ENCODE measurements around the gene OR4L1. TPM values are rescaled to one million over a fixed set of nuclear protein-coding genes. Genes with fewer than 3 reads are reported as not detected.
"Not testable (repeated sequence)": the region's sequence is repeated elsewhere in the genome, so short reads cannot be mapped to it uniquely, and the experiment has no call there.

The OR4L1 gene
- total RNA-seq, 1 experiment from 2014 or later, result not detected

DNA sequence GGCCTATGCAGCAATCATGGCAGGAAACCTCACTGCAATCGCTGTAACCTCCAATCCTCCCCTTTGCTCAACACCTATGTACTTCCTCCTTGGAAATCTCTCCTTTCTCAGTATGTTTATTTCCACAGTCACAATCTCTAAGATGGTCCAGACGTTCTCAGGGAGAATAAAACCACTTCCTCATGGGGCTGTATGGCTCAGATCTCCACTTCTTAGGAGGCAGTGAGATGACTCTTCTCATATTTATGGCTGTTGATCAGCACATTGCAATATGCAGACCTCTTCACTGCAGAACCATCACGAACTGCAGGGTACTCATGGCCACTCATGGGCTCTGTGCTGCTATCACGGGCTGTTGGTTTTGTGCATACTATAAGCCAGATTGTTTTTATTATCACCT lies 33.6 kb downstream of the OR4L1 start:
- H2BK20ac ChIP-seq (ENCODE audit: low read depth, low read length, poor library complexity, severe bottlenecking), result no peak overlapping the region
- Mint-ChIP-seq H3K27me3 (ENCODE audit: low read depth) (no peaks in the 10 kb centered on the region; the same call in 1 of the 2 replicates), H3K4me1 (no peaks in the 10 kb centered on the region), H3K4me3 (no peak overlapping the region), H3K9me3 (peaks cover 64 to 74% of the 10 kb centered on the region in 2 experiments), H3K36me3 (ENCODE audit: insufficient read depth in 1 of 3, low read depth in 3 of 3) (peaks cover 0 to 9% (median 2%) of the 10 kb centered on the region in 3 experiments; a peak in 5 of 7 replicates), H3K27ac (no peak overlapping the region)
- H3T11ph ChIP-seq (ENCODE audit: low read length), result no peak overlapping the region
- no peaks in the 10 kb centered on the region for H3K79me1 ChIP-seq (ENCODE audit: insufficient read depth, low read depth, low read length, poor library complexity, severe bottlenecking)
- no CpG with 5 or more reads among the region's 4 CpGs for WGBS (ENCODE audit: extremely low coverage, insufficient read length, low lambda C conversion rate)
- H3K23me2 ChIP-seq (ENCODE audit: insufficient read length, low read depth, low read length, poor library complexity, severe bottlenecking), result no peaks in the 10 kb centered on the region
- H3K4me2 ChIP-seq (ENCODE audit: insufficient read depth, insufficient read length, low read length), result no peak overlapping the region
- H3K9me3 ChIP-seq (ENCODE audit: control insufficient read depth, low read depth, low read length), result peaks cover 51% of the 10 kb centered on the region
- no peak overlapping the region for H2BK12ac ChIP-seq (ENCODE audit: insufficient read length, low read depth, low read length)
- no peak overlapping the region for H3K18ac ChIP-seq (ENCODE audit: insufficient read length, low read depth, low read length)
- H3K79me2 ChIP-seq (ENCODE audit: insufficient read depth, low read length), result no peaks in the 10 kb centered on the region
- H2BK120ac ChIP-seq (ENCODE audit: low read depth, low read length, poor library complexity, severe bottlenecking), result no peak overlapping the region
- no peak overlapping the region for H3K9ac ChIP-seq (ENCODE audit: extremely low read depth, insufficient read length, low read length)
- no peaks in the 10 kb centered on the region for H3K4me1 ChIP-seq (ENCODE audit: insufficient read depth, low read length)
- no peak overlapping the region for H4K5ac ChIP-seq (ENCODE audit: insufficient read length, low read depth, low read length)
- no peak overlapping the region for H2AFZ ChIP-seq (ENCODE audit: low read length)
- H3K14ac ChIP-seq (ENCODE audit: insufficient read depth, low read length), result no peak overlapping the region
- no peak overlapping the region for H4K8ac ChIP-seq (replicated peaks; ENCODE audit: insufficient read length, low read depth, low read length)
- H2BK5ac ChIP-seq (ENCODE audit: insufficient read length, low read length), result no peak overlapping the region
- no peaks in the 10 kb centered on the region for H3K27me3 ChIP-seq (ENCODE audit: insufficient read depth, low read length)
- TF ChIP-seq, protein P1, sequence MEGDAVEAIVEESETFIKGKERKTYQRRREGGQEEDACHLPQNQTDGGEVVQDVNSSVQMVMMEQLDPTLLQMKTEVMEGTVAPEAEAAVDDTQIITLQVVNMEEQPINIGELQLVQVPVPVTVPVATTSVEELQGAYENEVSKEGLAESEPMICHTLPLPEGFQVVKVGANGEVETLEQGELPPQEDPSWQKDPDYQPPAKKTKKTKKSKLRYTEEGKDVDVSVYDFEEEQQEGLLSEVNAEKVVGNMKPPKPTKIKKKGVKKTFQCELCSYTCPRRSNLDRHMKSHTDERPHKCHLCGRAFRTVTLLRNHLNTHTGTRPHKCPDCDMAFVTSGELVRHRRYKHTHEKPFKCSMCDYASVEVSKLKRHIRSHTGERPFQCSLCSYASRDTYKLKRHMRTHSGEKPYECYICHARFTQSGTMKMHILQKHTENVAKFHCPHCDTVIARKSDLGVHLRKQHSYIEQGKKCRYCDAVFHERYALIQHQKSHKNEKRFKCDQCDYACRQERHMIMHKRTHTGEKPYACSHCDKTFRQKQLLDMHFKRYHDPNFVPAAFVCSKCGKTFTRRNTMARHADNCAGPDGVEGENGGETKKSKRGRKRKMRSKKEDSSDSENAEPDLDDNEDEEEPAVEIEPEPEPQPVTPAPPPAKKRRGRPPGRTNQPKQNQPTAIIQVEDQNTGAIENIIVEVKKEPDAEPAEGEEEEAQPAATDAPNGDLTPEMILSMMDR (conservative IDR thresholded peaks at IDR 0.05), result no peak
- no peak overlapping the region for H4K91ac ChIP-seq (ENCODE audit: insufficient read length, low read depth, low read length)
- H3K23ac ChIP-seq (ENCODE audit: insufficient read length, low read depth, low read length), result no peak overlapping the region
- no peak for DNase-seq
- H3K4ac ChIP-seq (ENCODE audit: low read depth, low read length), result no peak overlapping the region
- H2BK15ac ChIP-seq (ENCODE audit: low read depth, low read length), result no peak overlapping the region
- H2AK5ac ChIP-seq (ENCODE audit: insufficient read length, low read length), result no peak overlapping the region
- H3K56ac ChIP-seq (ENCODE audit: insufficient read length, low read depth, low read length), result no peak overlapping the region
- no peak overlapping the region for H3K27ac ChIP-seq (ENCODE audit: insufficient read length, low read depth, low read length)
- H4K20me1 ChIP-seq (ENCODE audit: control insufficient read depth, insufficient read depth, insufficient read length), result no peaks in the 10 kb centered on the region

DNA sequence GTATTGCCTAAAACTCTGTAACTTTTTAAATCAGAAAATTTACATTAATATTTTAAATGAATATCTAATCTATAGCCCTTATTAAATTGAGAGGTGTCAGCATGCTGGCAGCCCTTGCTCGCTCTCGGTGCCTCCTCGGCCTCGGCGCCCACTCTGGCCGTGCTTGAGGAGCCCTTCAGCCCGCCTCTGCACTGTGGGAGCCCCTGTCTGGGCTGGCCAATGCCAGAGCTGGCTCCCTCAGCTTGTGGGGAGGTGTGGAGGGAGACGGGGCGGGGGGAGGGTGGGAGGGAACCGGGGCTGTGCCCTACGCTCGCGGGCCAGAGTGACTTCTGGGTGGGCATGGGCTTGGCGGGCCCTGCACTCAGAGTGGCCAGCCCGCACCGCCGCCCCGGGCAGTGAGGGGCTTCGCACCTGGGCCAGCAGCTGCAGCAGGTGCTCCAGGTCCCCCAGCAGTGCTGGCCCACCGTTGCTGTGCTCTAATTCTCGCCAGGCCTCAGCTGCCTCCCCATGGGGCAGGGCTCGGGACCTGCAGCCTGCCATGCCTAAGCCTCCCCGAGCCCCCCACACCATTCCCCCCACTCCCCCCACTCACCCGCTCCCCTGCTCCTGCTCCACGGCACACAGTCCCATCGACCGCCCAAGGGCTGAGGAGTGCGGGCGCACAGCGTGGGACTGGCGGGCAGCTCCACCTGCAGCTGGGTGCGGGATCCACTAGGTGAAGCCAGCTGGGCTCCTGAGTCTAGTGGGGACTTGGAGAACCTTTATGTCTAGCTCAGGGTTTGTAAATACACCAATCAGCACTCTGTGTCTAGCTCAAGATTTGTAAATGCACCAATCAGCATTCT lies 39.3 kb downstream of the OR4L1 start:
- H2BK5ac ChIP-seq (ENCODE audit: insufficient read length, low read length); H4K5ac ChIP-seq (ENCODE audit: insufficient read length, low read depth, low read length); H3K4ac ChIP-seq (ENCODE audit: low read depth, low read length); H3K27ac ChIP-seq (ENCODE audit: insufficient read length, low read depth, low read length); H3K4me3 Mint-ChIP-seq; H3K14ac ChIP-seq (ENCODE audit: insufficient read depth, low read length); H2BK20ac ChIP-seq (ENCODE audit: low read depth, low read length, poor library complexity, severe bottlenecking); H2AK5ac ChIP-seq (ENCODE audit: insufficient read length, low read length); H3K23me2 ChIP-seq (ENCODE audit: insufficient read length, low read depth, low read length, poor library complexity, severe bottlenecking); H3K56ac ChIP-seq (ENCODE audit: insufficient read length, low read depth, low read length); H3K9ac ChIP-seq (ENCODE audit: extremely low read depth, insufficient read length, low read length); H3K4me1 Mint-ChIP-seq; H3T11ph ChIP-seq (ENCODE audit: low read length); H3K23ac ChIP-seq (ENCODE audit: insufficient read length, low read depth, low read length); DNase-seq; H2BK15ac ChIP-seq (ENCODE audit: low read depth, low read length); H2BK120ac ChIP-seq (ENCODE audit: low read depth, low read length, poor library complexity, severe bottlenecking); H2AFZ ChIP-seq (ENCODE audit: low read length); H3K27me3 Mint-ChIP-seq (ENCODE audit: low read depth); H3K79me2 ChIP-seq (ENCODE audit: insufficient read depth, low read length); H3K4me2 ChIP-seq (ENCODE audit: insufficient read depth, insufficient read length, low read length); H3K27ac Mint-ChIP-seq; H3K79me1 ChIP-seq (ENCODE audit: insufficient read depth, low read depth, low read length, poor library complexity, severe bottlenecking); H3K18ac ChIP-seq (ENCODE audit: insufficient read length, low read depth, low read length); H4K20me1 ChIP-seq (ENCODE audit: control insufficient read depth, insufficient read depth, insufficient read length); H3K27me3 ChIP-seq (ENCODE audit: insufficient read depth, low read length); H4K8ac ChIP-seq (replicated peaks; ENCODE audit: insufficient read length, low read depth, low read length); H3K4me1 ChIP-seq (ENCODE audit: insufficient read depth, low read length); H4K91ac ChIP-seq (ENCODE audit: insufficient read length, low read depth, low read length); H2BK12ac ChIP-seq (ENCODE audit: insufficient read length, low read depth, low read length): not testable (repeated sequence)
- Mint-ChIP-seq H3K36me3 (ENCODE audit: insufficient read depth in 1 of 3, low read depth in 3 of 3) (peaks cover 0 to 11% (median 9%) of the 10 kb centered on the region in 3 experiments; a peak in 6 of 7 replicates), H3K9me3 (peaks cover 69 to 76% of the 10 kb centered on the region in 2 experiments)
- no CpG with 5 or more reads among the region's 32 CpGs for WGBS (ENCODE audit: extremely low coverage, insufficient read length, low lambda C conversion rate)
- peaks cover 45% of the 10 kb centered on the region for H3K9me3 ChIP-seq (ENCODE audit: control insufficient read depth, low read depth, low read length)

Data from H9 (cell line).